GM12878 (cell line): ENCODE data around the gene RAB43.

Experiments
- EZH2 ChIP-seq: IDR thresholded peaks from 2 replicates; pipeline ENCODE4 v1.6.1; 2012; ENCODE audit warnings: low read depth, mild to moderate bottlenecking, control low read depth, inconsistent platforms, low read length, borderline replicate concordance; ENCODE audit not compliant: control insufficient read depth
- FOXM1 ChIP-seq: IDR thresholded peaks from 2 replicates; pipeline ENCODE4 v1.6.1; 2012; ENCODE audit warnings: low read depth, mild to moderate bottlenecking, inconsistent platforms, low read length, moderate library complexity
- GATAD2B ChIP-seq: fragments of 450-650 bp; conservative IDR thresholded peaks from 2 replicates; pipeline ENCODE4 v1.6.1; 2017; ENCODE audit warnings: low read depth, mild to moderate bottlenecking, moderate library complexity
- HDGF ChIP-seq: fragments of 450-650 bp; IDR thresholded peaks from 2 replicates; pipeline ENCODE4 v1.6.1; 2016; ENCODE audit warnings: antibody characterized with exemption
- MTA3 ChIP-seq: IDR thresholded peaks from 2 replicates; pipeline ENCODE4 v1.6.1; 2012; ENCODE audit warnings: low read length, inconsistent platforms, borderline replicate concordance
- POLR2A ChIP-seq: IDR thresholded peaks from 2 replicates; pipeline ENCODE4 v1.6.1; 2011; ENCODE audit warnings: low read depth, mild to moderate bottlenecking, low read length
- POLR2AphosphoS5 ChIP-seq: IDR thresholded peaks from 2 replicates; pipeline ENCODE4 v1.6.1; 2011; ENCODE audit warnings: mild to moderate bottlenecking, low read length, inconsistent platforms
- POU2F2 ChIP-seq: IDR thresholded peaks from 3 replicates; pipeline ENCODE4 v1.6.1; 2011; ENCODE audit warnings: low read depth, mild to moderate bottlenecking, low read length, borderline replicate concordance
- RELA ChIP-seq: fragments of 450-650 bp; IDR thresholded peaks from 2 replicates; pipeline ENCODE4 v1.8.0; 2014; ENCODE audit warnings: borderline replicate concordance; ENCODE audit not compliant: partially characterized antibody
- SREBF2 ChIP-seq: IDR thresholded peaks from 2 replicates; pipeline ENCODE4 v1.6.1; 2012; ENCODE audit warnings: mild to moderate bottlenecking, low read length
- ZNF274 ChIP-seq: IDR thresholded peaks from one replicate; pipeline ENCODE4 v1.8.0; 2011; ENCODE audit not compliant: insufficient read length, insufficient read depth
- ZNF384 ChIP-seq: IDR thresholded peaks from 2 replicates; pipeline ENCODE4 v1.6.1; 2012; ENCODE audit warnings: low read depth, mild to moderate bottlenecking, low read length, improper control_type of control experiment, borderline replicate concordance
- TF ChIP-seq, protein P1 (sequence below), 3 experiments: IDR thresholded peaks in 2 of 3; conservative IDR thresholded peaks in 1 of 3; 2 replicates each; pipeline ENCODE4 v1.5.1; 2011; ENCODE audit warnings: low read depth in 3 of 3, low read length in 3 of 3, mild to moderate bottlenecking in 3 of 3, control low read depth in 2 of 3, moderate library complexity in 2 of 3, inconsistent platforms in 1 of 3, mixed read lengths in 1 of 3; ENCODE audit not compliant: control insufficient read depth in 2 of 3, insufficient read depth in 1 of 3; ENCODE audit errors: extremely low read depth in 1 of 3
- TF ChIP-seq, protein P2 (sequence below): fragments of 450-650 bp; formaldehyde crosslinking; IDR thresholded peaks from 2 replicates; pipeline ENCODE4 v1.4.0; 2020; ENCODE audit warnings: mild to moderate bottlenecking, moderate library complexity

DNA sequence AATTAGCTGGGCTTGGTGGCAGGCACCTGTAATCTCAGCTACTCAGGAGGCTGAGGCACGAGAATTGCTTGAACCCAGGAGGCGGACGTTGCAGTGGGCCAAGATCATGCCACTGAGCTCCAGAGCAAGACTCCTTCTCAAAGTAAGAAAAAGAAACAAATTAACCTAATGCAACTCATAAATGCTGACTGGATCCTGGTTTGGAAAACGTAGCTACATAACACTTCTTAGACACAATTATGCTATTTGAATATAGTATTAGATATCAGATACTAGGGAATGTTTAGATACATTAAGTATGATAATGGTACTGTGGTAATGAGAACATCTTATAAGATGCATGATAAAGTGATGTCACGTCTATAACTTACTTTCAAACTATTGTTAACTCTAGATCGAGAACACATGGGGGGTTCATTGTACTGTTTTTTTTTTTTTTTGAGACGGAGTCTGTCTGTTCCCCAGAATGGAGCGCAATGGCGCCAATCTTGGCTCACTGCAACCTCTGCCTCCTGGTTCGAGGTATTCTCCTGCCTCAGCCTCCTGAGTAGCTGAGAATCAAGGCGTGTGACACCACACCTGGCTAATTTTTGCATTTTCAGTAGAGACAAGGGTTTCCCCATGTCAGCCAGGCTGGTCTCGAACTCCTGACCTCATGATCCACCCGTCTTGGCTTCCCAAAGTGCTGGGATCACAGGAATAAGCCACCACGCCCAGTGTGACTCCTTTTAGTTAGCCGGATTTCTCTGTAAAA, 45.2 kb upstream of the RAB43 start:
- TF ChIP-seq MTA3: no peak
- no peak for TF ChIP-seq HDGF
- TF ChIP-seq, protein P1, sequence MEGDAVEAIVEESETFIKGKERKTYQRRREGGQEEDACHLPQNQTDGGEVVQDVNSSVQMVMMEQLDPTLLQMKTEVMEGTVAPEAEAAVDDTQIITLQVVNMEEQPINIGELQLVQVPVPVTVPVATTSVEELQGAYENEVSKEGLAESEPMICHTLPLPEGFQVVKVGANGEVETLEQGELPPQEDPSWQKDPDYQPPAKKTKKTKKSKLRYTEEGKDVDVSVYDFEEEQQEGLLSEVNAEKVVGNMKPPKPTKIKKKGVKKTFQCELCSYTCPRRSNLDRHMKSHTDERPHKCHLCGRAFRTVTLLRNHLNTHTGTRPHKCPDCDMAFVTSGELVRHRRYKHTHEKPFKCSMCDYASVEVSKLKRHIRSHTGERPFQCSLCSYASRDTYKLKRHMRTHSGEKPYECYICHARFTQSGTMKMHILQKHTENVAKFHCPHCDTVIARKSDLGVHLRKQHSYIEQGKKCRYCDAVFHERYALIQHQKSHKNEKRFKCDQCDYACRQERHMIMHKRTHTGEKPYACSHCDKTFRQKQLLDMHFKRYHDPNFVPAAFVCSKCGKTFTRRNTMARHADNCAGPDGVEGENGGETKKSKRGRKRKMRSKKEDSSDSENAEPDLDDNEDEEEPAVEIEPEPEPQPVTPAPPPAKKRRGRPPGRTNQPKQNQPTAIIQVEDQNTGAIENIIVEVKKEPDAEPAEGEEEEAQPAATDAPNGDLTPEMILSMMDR (IDR thresholded peaks at IDR 0.05 in 2 of 3, conservative IDR thresholded peaks at IDR 0.05 in 1 of 3; ENCODE audit: control insufficient read depth in 2 of 3, extremely low read depth in 1 of 3, insufficient read depth in 1 of 3, low read depth in 3 of 3, low read length in 3 of 3): no peak
- TF ChIP-seq ZNF274: no peak
- TF ChIP-seq, protein P2, sequence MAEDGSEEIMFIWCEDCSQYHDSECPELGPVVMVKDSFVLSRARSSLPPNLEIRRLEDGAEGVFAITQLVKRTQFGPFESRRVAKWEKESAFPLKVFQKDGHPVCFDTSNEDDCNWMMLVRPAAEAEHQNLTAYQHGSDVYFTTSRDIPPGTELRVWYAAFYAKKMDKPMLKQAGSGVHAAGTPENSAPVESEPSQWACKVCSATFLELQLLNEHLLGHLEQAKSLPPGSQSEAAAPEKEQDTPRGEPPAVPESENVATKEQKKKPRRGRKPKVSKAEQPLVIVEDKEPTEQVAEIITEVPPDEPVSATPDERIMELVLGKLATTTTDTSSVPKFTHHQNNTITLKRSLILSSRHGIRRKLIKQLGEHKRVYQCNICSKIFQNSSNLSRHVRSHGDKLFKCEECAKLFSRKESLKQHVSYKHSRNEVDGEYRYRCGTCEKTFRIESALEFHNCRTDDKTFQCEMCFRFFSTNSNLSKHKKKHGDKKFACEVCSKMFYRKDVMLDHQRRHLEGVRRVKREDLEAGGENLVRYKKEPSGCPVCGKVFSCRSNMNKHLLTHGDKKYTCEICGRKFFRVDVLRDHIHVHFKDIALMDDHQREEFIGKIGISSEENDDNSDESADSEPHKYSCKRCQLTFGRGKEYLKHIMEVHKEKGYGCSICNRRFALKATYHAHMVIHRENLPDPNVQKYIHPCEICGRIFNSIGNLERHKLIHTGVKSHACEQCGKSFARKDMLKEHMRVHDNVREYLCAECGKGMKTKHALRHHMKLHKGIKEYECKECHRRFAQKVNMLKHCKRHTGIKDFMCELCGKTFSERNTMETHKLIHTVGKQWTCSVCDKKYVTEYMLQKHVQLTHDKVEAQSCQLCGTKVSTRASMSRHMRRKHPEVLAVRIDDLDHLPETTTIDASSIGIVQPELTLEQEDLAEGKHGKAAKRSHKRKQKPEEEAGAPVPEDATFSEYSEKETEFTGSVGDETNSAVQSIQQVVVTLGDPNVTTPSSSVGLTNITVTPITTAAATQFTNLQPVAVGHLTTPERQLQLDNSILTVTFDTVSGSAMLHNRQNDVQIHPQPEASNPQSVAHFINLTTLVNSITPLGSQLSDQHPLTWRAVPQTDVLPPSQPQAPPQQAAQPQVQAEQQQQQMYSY (CRISPR knock-in tag): no peak
- TF ChIP-seq GATAD2B: no peak
- no peak for TF ChIP-seq POLR2AphosphoS5
- no peak for TF ChIP-seq ZNF384
- no peak for TF ChIP-seq POLR2A
- no peak for TF ChIP-seq EZH2
- no peak for TF ChIP-seq SREBF2
- TF ChIP-seq RELA: no peak
- TF ChIP-seq POU2F2: no peak
- no peak for TF ChIP-seq FOXM1
